HG02852 (cell line): Measurements from ENCODE around the gene KLK1.
"Not testable (repeated sequence)": the region's sequence is repeated elsewhere in the genome, so short reads cannot be mapped to it uniquely, and the experiment has no call there.

Experiments used
- ATAC-seq: cut with Tn5 transposase; IDR thresholded peaks from one replicate; pipeline ENCODE4 v1.9.1; 2021; ENCODE audit warnings: mild to moderate bottlenecking, moderate library complexity; ENCODE audit not compliant: unreplicated experiment

The KLK1 gene

DNA sequence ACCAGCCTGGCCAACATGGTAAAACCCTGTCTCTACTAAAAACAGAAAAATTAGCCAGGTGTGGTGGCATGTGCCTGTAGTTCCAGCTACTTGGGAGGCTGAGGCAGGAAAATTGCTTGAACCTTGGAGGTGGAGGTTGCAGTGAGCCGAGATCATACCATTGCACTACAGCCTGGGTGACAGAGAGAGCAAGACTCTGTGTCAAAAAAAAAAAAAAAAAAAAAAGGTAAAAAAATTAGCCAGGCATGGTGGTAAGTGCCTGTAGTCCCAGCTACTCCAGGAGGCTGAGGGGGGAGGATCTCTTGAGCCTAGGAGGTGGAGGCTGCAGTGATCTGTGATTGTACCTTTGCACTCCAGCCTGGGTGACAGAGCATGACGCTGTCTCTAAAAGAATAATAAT is 53.4 kb downstream of the KLK1 start, which contains the start of gene GPR32:
Gene GPR32 (plus strand): TSS at position 301 of the 400 bp plus-strand sequence. CDS start 137 bp downstream, outside the sequence.
- not testable (repeated sequence) for ATAC-seq
